Retinal pigment epithelial cell (primary cell): Measurements from ENCODE around the gene FRMD4A.

Experiments used
- DNase-seq: peaks from one replicate; pipeline ENCODE4 v3.0.0-alpha.2; 2010; ENCODE audit warnings: low read depth
- H3K4me3 ChIP-seq: 2 replicates; pipeline ENCODE4 v1.5.1; 2011; ENCODE audit warnings: mild to moderate bottlenecking, low read length, control low read depth, moderate library complexity
- TF ChIP-seq, protein P1 (sequence below): conservative IDR thresholded peaks from 2 replicates; pipeline ENCODE4 v1.5.1; 2011; ENCODE audit warnings: low read depth, low read length, control low read depth, inconsistent platforms

FRMD4A gene

DNA sequence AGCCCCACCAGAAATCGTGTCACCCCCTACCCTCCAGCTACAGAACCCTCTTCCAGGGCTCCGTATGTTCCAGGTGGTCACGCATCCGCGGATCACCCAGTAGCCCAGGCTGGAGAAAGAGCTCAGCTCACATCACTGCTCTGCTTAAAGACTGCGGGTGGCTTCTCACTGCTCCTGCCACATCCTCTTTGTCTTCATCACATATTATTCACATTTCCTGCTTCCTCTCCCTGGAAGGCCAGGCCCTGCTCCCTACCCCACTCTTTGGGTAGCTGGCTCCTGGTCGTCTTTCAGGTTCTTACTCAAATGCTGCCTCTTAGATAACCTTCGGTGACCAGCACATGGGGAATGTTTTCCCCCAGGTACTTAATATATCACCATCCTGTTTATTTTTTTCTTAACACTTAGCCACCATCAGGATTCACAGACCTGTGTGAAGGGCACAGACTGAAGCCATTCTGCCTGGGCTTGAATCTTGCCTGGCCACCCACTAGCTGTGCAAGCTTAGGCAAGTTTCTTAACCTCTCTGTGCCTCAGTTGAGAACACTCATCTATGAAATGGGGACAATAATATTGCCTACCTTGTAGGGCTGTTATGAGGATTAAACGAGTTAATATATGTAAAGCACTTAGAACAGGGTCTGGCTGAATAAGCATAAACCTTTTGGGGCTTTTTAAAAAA lies 436.2 kb downstream of the FRMD4A start:
- H3K4me3 ChIP-seq, result no peak overlapping the region
- no peak for DNase-seq
- TF ChIP-seq, protein P1, sequence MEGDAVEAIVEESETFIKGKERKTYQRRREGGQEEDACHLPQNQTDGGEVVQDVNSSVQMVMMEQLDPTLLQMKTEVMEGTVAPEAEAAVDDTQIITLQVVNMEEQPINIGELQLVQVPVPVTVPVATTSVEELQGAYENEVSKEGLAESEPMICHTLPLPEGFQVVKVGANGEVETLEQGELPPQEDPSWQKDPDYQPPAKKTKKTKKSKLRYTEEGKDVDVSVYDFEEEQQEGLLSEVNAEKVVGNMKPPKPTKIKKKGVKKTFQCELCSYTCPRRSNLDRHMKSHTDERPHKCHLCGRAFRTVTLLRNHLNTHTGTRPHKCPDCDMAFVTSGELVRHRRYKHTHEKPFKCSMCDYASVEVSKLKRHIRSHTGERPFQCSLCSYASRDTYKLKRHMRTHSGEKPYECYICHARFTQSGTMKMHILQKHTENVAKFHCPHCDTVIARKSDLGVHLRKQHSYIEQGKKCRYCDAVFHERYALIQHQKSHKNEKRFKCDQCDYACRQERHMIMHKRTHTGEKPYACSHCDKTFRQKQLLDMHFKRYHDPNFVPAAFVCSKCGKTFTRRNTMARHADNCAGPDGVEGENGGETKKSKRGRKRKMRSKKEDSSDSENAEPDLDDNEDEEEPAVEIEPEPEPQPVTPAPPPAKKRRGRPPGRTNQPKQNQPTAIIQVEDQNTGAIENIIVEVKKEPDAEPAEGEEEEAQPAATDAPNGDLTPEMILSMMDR, result no peak

DNA sequence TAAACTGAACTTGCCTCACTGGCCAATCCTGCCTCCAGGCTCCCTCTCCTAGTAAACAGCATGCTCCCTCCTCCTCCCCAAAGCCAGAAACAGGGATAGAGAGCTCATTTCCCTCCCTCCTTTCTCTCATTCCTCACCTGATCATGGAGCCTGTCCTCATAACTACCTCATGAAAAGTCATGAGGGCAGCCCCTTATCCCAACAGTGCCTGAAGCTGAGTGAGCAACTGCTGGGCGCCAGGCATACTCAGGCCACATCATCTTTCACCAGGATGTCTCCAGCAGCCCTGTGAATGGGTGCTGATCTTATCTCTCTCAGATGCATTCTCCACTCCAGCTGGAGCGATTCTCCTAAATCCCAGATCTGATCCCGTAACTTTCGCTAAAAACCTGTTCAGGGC lies 436.8 kb downstream of the FRMD4A start:
- DNase-seq, result no peak
- TF ChIP-seq, protein P1, result no peak
- H3K4me3 ChIP-seq, result no peak overlapping the region

DNA sequence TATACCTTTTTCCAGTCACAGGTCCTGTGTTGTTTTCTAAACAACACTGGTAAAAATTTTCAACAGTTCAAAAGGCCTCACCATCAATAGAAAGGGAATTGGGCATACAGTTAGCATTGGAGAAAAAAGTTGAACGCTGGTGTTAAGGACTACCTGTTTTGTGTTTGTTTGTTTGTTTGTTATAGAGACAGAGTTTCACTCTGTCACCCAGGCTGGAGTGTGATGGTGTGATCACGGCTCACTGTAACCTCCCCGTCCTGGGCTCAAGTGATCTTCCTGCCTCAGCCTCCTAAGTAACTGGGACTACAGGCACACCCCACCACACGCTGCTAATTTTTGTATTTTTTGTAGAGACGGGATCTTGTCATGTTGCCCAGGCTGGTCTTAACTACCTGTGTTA lies 437.9 kb downstream of the FRMD4A start:
- TF ChIP-seq, protein P1, result no peak
- no peak for DNase-seq
- H3K4me3 ChIP-seq, result no peak overlapping the region

DNA sequence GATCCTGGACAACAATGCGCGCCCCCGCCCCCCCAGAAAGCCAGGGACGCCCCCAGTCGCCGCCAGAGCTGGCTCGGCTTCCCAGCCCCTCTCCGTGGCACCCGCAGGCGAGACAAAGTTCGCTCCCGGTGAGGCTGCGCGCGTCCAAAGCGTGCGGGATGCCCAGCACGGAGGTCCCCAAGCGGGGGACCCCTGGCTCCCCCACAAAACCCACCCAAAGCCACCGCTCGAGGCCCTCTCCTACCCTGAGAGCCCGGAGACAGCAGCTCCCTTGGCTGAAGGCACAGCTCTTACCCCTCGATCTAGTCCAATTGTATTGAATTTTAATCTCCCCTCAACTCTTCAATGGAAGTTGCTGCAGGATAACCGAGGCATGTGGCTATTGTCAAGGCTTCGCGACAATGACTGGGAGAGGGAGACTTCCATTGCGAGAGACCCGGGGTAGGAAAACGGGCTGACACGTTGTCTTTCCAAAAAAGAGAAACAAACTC lies 438.7 kb downstream of the FRMD4A start:
- TF ChIP-seq, protein P1, result no peak
- DNase-seq, result no peak
- peak overlapping the region; percentile 56 for H3K4me3 ChIP-seq

DNA sequence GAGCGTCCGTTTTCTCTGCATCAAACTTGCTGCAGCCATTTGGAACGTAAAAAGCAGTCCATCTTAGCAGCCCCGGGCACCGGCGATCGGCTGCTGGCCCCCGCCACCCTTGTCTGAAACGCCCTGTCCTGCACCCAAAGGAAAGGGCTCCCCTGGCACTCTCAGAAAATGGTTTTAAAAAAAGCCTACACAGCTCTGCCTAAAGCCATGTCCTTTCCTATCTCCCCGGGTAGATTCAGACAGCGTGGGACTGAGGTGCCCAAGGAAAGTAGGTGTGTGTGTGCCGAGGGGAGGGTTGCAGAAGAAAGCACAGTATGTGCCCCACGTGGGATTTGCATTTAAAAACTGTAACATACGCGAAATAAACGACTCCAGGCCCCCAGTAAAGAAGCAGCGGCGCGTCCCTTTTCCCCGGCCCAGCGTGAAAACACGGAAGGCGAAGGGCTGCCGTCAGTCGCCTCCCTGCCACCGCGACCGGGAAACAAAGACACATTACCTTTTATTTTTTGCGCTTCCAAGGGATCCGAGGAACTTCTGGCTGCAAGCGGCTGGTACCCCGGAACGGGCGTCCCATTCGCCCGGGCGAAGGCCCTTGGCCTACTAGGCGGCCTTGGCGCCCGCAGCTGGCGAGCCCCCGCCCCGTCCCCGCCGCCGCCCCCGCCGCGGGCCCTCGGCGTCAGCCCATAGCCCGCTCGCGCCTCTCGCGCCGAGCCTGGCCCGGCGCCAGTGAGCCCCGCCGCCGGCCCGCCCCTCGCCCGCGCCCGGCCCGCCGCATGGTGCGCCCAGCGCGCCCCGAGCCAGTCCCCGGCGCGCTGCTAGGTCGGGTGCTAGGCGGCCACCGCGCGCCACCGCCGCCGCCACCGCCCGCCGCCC lies 439.4 kb downstream of the FRMD4A start:
- DNase-seq, result no peak
- peak overlapping the region; percentile 71 for H3K4me3 ChIP-seq
- TF ChIP-seq, protein P1, result no peak

DNA sequence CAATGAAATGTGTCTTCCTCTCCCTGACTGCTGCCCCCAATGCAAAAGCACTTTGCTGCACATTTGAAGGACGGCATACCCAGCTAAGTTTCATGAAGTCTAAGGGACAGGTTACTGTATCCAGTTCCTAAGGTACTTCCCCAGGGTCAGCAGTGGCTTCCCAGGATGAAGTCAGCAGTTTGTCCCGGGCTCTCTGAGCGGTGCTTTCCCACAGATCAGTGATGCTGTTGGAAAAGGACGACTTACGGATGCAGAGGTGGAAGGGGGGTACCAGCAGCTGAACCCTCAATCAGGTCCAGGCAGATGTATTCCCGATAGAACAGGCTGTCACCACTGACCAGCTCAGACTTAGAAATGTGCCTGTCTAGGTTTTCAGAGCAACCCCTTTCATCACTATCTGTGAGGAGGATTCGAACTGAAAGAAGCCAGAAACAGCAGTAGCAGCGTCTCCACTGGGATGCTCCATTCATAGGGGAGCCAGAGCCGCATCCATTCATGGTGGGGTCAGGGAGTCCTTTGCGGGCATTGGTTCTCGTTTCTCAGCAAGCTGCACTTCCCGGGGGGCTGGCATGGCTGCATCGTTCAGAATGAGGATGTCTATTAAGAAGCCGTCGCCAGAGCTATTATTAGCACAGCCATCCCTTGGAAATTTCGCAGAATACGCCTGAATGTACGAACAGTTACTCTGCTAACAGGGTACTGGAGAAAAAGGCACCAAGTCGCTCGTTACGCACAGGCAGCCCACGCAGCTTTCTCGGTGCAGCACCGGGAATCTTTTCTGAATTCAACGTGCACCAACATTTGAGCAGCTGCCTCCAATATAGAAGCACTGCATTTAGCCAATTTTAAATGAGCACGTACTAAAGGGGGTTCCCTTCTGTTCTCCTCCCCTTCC lies 440.2 kb downstream of the FRMD4A start:
- no peak for DNase-seq
- peak overlapping the region; percentile 71 for H3K4me3 ChIP-seq
- TF ChIP-seq, protein P1, result no peak
